ENCODE results near the gene ABCC1.
A peak's percentile ranks its signal among the peaks of the same experiment; 100 is the strongest.

Gene ABCC1

DNA sequence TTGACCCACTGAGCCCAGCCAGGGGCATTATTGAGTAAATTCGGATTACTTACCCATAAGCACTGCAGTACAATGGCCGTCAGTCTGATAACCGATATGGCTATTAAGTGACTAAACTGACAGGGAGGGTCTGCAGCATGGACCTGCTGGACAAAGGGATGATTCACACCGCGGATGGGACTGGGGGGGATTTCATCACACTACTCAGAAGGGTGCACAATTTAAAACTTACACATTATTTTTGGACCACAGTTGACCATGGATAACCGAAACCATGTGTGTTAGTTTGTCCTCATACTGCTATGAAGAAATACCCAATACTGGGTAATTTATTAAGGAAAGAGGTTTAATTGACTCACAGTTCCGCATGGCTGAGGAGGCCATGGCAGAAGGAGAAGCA is 167.4 kb downstream of the ABCC1 start:
- DNase-seq, result no peak

DNA sequence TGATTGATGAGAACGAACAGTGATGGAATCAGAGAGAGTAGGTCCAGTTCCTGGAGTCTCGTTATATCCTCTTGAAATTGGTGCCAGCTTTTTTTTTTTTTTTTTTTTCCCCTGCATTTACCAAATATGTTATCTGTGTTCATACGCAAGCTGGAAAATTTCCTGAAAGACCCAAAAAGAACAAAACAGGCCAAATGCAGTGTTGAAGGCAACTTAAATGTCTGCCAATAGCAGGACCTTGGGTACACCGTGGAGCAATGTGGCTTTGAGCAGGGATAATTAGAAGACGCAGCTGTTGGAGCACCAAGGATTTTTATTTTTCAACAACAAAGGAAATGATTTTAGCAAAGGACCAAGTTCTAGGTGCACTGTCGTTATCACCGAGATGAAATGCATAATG is 168.9 kb downstream of the ABCC1 start:
- no peak for DNase-seq

DNA sequence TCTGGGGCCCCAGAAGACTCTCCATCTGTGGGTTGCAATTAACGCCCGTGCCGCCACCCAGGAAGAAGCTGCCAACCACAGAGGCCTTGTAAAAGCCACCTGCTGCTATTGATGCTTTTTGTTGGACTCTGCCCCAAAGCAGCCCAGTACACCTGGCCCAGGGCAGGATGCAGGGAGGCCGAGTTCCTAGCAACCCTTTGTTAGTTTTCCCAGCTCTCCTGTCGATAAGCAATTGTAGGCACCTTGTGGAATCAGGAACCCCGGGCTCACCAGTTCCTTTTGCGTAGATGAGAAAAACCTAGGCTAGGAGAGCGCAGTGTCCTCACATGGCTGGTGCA is 170.6 kb downstream of the ABCC1 start:
- peak; percentile 87 for DNase-seq

DNA sequence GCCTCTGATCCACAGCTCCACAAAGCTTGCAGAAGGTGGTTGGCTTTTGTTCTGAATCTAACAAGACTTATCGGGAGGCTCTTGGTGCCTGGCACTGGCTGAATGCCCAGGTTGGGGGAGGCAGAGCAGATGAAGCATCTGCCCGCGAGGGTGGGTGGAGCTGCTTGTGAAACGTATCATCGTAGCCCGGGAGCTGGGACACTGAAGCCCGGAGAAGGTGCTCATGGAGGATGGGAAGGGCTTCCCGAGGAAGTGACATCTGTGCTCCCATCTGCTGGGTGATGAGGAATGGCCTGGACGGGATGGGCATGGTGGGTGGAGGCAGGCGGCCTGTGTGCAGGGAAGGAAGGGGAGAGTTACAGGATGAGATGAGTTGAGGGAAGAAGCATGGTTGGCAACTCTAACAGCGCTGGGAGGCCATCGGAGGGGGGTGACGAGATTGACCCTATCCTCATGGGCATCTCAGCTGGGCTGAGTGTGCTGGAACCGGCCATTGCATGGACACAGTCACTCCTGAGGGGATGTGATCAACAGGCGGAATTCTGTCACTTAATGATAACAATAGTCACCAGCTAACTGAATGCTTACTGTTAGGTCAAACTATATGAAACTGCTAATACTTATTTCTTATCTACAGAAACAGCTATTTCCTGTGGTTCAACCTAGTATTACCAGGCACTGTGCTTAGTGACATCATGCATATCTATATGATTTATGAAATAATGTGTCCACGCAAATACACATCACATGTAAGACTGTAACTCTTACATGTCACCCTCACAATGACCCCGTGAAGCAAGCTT is 171.2 kb downstream of the ABCC1 start:
- peak; percentile 90 for DNase-seq

DNA sequence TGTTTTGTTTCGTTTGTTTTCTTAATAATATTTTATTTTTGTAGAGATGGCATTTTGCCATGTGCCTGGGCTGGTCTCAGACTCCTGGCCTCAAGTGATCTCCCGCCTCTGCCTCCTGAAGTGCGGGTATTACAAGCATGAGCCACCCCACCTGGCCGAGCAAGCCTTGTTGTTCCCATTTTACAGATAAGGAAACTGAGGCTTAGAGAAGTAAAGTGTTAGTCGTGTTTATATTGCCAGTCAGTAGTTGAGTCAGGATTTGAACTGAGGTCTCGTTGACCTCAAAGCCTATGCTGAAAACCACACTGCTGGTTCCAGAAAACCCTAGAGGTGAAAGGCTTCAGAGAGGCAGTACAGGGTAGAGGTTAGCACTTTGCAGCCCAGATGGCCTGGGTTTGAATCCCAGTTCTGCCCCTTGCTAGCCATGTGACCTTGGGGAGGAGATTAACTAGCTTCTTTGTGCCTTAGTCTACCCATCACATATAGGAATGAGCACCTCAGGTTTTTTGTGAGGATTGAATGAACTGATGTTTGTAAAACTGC is 171.8 kb downstream of the ABCC1 start:
- no peak for DNase-seq

DNA sequence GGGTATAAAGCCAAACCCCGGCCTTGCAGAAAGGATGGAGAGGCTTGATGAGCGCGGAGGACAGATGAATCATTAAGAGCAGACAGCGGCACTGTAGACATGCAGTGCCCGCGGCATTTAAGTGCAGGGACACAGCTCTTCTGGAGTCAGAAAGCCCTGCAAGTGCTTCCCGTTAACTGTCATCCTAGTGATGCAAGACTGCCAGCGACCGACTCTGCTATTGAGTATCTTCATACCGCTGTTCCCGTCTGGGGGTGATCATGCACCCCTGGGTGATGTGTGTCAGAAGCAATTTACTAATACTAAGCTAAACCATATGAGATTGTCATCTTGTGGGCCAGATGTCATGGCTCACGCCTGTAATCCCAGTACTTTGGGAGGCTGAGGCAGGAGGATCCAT is 172.8 kb downstream of the ABCC1 start:
- no peak for DNase-seq

DNA sequence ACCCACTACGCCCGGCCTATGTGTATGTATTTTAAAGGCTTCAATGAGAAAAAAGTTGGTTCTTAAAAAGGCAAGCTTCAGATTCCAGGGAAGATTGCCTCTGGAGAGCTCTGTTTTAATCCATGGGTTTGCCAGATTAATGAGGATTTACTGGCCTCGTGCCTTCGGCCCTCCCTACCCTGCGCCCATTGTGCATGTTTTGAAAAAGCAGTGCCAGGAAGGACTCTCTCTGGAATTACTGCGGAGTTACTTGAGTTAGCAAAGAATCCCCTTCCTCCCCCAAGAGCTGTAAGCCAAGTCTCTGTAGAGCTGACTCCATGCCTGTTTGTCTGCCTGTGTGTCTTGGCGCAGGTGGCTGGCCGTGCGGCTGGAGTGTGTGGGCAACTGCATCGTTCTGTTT is 175.0 kb downstream of the ABCC1 start:
- no peak for DNase-seq

DNA sequence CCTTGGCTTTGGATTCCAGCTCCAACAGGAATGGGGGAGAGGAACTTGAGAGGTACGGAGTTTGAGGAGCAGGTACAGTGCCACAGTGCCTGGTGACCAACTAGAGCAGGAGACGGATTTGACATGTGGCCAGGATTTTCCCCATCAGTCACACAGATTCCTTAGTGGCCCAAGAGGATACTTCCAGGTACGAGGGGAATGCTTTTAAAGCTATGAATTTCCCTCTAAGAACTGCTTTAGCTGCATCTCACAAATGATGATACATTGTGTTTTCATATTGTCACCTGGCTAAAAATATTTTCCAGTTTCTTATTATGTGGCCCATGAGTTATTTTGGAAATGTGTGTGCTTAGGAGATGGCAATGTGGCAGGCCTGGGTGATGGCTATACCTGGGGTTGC is 175.6 kb downstream of the ABCC1 start:
- no peak for DNase-seq

DNA sequence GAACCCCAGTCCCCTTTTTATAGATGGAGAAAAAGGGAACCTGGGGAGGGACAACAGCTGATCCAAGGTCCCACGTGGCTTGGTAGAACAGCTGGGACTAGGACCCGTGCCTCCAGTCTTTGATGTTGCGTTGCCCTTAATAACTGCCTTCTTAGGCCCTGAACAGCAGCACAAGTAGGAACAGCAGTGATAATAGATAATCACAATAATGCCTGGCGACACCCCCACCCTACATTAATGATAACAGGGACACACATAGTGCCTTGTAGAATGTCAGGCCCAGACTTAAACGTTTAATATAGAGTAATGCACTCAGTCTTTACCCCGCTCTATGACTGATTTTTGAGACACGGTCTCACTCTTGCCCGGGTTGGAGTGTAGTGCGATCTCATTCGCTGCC is 177.5 kb downstream of the ABCC1 start:
- DNase-seq, result no peak

DNA sequence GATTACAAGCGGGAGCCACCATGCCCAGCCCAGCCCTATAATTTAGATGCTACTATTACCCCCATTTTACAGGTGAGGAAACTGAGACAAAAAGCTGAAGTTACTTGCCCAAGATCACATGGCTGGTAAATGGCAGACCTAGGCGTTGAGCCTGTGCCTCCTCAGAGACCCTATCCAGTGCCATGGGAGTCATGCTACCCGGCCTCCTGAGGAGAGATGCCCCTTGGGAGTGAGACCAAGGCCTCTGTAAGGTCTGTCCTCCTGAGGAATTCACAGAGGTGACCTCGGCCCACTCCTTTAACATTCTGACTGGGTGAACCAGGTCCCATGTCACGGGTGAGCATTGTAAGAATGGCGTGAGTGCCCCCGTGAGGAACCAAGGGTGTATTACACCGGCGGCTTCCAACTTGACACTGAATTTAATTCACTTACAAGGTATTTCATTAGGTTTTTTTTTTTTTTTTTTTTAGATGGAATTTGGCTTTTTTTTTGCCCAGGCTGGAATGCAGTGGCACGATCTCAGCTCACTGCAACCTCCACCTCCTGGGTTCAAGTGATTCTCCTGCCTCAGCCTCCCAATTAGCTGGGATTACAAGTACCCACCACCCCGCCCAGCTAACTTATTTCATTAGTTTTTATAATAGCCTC is 178.2 kb downstream of the ABCC1 start:
- DNase-seq, result peak; percentile 72

DNA sequence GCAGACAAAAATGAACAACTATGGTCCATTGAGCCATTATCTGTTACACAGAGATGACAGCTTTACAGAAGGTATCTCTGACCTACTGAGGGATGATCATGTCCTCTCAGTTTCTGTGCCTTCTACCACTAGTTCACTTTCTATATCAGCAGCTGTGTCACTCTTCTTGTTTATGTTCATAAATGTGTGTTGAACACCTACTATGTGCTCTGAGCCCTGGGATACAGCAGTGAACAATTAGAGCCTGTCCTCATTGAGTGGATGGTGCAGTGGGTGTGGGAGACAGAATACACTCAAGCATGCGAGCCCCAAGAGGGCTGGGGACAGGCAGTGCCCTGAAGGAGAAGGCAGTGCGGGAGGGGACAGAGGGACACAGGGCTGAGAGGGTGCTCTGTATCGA is 181.8 kb downstream of the ABCC1 start:
- no peak for DNase-seq

DNA sequence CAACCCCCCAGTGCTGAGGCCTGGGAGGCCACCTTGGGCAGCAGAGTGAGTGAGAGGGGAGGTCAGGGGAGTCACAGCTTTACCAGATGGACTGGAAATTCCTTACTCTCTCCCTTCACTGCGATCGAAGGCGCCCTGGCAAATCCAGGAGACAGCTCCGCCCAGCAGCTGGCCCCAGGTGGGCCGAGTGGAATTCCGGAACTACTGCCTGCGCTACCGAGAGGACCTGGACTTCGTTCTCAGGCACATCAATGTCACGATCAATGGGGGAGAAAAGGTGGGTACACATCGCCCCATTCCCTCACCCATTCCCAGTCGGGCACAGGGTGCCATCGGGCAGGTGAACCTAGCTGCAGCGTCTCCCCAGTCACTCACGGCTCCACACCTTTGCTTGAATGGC is 182.2 kb downstream of the ABCC1 start:
- DNase-seq, result no peak

DNA sequence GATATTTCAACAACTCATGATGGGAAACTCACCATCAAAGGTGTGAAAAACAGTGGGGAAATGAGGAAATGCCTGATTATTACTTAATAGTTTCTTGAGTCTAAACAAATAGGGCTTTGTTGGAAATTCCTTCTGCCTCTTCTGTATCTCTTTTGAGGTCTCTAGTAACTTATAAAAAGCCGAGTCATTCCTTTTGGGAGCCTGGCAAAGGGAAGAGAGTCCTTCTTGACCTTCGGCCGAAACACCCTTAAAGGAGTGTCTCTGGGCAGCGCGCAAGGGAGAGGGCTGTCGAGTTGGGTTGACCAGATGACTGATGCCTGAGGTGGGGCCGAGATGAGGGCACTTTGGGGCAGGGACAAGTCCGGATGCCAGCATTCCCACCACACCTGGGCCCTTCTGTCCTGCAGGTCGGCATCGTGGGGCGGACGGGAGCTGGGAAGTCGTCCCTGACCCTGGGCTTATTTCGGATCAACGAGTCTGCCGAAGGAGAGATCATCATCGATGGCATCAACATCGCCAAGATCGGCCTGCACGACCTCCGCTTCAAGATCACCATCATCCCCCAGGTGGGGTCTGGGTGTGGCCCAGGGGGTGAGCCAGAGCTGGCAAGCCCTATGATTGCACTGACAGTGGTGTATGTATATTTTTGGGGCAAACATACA is 184.7 kb downstream of the ABCC1 start:
- no peak for DNase-seq

DNA sequence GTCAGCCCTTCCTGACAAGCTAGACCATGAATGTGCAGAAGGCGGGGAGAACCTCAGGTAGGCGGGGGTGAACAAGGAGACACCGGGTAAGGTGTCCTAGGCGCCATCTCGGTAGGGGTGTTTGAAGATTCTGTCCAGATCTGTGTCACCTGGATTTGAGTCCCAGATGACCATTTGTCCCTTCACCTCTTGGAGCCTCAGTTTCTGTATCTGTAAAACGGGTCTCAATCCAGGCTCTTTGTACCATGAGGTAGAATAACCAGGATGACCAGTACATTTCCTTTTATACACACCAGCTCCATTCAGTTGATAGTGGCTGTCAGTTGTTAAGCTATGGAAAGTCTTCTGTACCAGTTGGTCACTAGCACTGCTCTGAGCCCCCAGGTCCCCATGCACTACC is 187.2 kb downstream of the ABCC1 start:
- no peak for DNase-seq

DNA sequence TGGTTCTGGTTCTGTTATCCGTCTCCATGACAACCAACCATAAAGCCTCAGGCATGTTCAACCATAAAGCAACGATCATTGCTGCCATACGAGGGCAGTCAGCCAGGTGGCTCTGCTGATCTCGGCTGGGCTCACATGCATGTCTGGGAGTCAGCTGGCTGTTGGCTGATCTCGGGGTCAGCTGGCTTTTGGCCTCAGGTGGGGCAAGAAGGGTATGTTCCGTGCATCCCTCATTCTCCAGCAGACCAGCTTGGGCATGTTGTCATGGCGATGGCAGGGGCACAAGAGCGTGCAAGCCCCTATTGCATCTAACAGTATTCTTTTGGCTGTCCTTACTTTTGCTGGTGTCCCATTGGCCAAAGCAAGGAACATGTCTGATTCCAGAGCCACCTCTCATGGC is 187.7 kb downstream of the ABCC1 start:
- no peak for DNase-seq

DNA sequence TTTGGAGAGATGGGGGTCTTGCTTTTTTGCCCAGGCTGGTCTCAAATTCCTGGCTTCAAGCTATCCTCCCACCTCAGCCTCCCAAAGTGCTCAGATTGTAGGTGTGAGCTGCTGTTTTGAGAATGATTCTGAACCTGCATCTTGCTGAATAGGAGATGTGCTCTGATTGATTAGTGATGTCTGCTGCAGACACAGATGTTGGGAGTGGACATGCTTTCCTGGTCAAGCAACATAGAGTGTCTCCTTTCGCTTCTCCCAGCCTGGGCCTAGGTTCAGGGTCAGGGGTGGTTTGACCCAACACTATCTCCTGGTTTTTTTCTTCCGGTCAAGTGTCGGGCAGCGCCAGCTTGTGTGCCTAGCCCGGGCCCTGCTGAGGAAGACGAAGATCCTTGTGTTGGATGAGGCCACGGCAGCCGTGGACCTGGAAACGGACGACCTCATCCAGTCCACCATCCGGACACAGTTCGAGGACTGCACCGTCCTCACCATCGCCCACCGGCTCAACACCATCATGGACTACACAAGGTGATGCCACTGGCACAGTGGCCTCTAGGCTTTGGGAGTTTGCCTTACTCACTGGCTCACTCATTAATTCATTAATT is 188.7 kb downstream of the ABCC1 start:
- no peak for DNase-seq

DNA sequence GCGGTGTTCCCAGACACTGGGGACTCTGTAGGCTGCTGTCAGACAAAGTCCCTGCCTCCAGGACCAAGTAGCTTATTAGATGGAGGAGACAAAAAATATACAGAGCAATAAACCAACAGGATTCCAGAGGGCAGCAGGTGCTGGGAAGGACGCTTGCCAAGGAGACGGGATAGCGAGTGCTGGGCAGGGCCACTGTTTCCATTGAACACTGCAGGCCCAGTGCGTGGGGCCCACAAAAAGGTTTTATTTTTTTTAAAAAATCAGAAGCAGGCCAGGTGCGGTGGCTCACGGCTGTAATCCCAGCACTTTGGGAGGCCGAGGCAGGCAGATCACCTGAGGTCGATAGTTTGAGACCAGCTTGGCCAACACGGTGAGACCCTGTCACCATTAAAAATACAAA is 189.6 kb downstream of the ABCC1 start:
- no peak for DNase-seq

DNA sequence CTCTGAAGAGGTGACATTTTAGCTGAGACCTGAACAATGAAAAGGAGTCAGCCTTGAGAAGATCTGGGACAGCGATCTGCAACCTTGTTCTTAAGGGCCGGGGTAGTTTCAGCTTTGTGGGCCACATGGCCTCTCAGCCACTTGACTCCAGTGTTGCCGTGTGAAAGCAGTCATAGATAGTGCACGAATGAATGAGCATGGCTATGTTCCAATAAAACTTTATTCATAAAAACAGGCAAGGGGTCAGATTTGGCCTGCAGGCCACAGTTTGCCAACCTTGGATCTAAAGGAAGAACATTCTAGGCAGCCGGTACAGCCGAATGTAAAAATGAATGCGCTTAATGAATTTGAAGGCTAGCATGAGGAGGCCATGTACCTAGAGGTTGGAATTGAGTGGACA is 190.4 kb downstream of the ABCC1 start:
- DNase-seq, result no peak

DNA sequence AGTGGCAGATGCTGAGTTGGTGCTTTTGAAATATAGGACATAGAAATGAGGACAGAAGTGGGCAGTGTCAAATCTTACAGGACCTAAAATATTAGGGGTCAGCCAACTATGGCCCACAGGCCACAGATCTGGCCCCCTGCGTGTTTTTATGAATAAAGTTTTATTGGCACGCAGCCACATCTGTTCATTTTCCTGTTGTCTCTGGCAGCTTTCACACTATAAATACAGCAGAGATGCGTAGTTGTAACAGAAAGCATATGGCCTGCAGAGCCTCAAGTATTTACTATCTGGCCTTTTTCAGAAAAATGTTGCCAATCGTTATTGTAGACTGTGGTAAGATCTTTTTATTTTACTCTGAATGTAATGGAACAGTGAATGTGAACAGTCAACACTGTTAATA is 191.1 kb downstream of the ABCC1 start:
- no peak for DNase-seq

DNA sequence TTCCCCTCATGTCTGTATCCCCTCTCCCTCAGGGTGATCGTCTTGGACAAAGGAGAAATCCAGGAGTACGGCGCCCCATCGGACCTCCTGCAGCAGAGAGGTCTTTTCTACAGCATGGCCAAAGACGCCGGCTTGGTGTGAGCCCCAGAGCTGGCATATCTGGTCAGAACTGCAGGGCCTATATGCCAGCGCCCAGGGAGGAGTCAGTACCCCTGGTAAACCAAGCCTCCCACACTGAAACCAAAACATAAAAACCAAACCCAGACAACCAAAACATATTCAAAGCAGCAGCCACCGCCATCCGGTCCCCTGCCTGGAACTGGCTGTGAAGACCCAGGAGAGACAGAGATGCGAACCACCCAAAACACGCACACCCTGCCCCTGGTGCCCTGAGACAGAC is 191.7 kb downstream of the ABCC1 start:
- DNase-seq, result no peak

DNA sequence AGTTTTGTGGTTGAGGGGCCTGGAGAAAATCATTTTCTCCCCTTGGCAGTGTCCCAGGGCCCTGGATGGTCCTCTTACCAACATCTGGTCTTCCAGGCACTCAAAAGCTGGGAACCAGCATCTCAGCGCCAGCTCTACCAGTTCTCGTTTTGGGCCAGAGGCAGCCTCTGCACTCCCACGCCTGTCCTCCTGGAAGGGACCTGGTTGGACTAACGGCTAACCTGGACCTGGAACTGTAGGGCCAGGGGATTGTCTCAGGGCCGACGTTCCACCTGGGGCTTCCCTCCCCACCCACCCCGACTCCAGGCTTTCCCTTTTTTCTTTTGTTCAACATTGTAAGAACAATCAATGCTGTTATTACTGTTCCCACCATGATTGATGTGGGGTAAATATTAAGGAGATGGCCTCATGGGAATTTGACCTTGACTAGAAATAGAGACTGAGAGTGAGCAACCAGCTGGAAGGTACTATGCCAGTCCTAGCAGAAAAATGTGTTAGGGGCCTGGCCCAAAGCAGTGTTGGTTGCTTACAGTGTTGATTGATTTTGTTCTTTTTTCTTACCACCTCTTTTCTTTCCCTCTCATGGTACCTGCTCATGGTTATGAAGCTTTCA is 192.5 kb downstream of the ABCC1 start:
- no peak for DNase-seq

DNA sequence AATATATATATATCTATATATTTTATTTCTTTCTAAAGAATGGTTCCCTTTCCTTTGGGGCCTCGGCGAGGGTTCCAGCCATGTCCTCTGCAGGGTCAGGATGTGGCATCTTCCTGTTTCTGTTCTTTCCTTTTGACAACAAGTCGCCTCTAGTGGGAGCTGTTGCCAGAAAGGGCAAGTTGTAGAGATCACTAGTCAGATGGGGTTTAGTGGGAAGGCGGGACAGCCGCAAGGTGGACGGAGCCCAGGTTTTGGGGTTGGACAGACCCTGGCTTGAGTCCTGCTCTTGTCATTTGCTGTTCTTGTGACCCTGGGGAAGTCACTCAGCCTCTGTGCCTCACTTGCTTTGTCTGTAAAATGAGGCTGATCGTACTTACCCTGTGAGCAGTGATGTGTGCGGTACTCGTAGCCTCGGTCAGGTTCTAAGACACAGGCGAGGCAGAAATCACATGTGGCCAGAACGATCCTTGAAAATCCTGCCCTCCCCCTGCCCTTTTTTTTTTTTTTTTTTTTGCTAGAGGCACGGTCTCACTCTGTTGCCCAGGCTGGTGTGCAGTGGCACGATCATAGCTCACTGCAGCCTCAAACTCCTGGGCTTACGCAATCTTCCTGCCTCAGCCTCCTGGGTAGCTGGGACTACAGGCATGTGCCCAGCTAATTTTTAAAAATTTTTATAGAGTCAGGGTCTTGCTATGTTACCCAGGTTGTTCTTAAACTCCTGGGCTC is 193.8 kb downstream of the ABCC1 start:
- DNase-seq, result peak; percentile 32

DNA sequence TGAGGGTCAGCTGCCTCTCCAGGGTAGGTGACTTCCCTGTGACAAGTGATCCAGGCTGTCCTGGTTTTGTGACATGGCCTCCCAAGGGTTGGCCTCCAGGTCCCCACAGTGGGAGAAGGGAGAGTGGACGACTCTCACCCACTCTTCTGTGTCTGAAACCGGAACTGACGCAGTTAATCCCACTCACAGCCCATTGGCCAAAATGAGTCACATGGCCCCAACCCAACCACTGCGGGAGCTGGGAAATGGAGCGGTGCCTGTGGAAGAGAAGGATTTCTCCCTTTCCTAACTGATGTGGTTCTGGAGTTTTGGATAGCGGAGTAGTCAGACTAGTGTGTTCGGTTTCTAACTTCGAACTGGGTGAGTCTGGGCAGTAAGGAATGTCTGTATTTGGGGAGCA is 194.5 kb downstream of the ABCC1 start:
- no peak for DNase-seq

Measured in NCI-H69 (cell line).